OCI-LY1 (cell line): ENCODE results near the gene GDPD3.

ENCODE experiments used
- H2AFZ ChIP-seq: fragments of 200-600 bp; sonication (generic), shearing (Covaris generic); 2 replicates; pipeline ENCODE4 v1.6.0; 2014; ENCODE audit warnings: antibody characterized with exemption, mild to moderate bottlenecking, low read length
- H3F3A ChIP-seq: fragments of 200-600 bp; sonication (generic), shearing (Covaris generic); 2 replicates; pipeline ENCODE4 v1.6.0; 2014; ENCODE audit warnings: mild to moderate bottlenecking, antibody characterized with exemption, low read length, moderate library complexity; ENCODE audit not compliant: insufficient read depth
- H3K27ac ChIP-seq: fragments of 200-600 bp; sonication (generic); 2 replicates; pipeline ENCODE4 v1.5.1; 2014; ENCODE audit warnings: low read length, mixed run types, mild to moderate bottlenecking, low read depth; ENCODE audit not compliant: poor library complexity, severe bottlenecking
- H3K27me3 ChIP-seq: fragments of 200-600 bp; sonication (generic); 2 replicates; pipeline ENCODE4 v1.6.0; 2014; ENCODE audit warnings: antibody characterized with exemption, mild to moderate bottlenecking, low read length, moderate library complexity; ENCODE audit not compliant: insufficient read depth
- H3K36me3 ChIP-seq: fragments of 200-600 bp; sonication (generic); 2 replicates; pipeline ENCODE4 v1.6.1; 2014; ENCODE audit warnings: mild to moderate bottlenecking, antibody characterized with exemption, low read length, moderate library complexity, mixed read lengths; ENCODE audit not compliant: insufficient read depth
- H3K4me1 ChIP-seq: fragments of 200-600 bp; sonication (generic); 2 replicates; pipeline ENCODE4 v1.5.1; 2014; ENCODE audit warnings: mild to moderate bottlenecking, low read length, moderate library complexity; ENCODE audit not compliant: insufficient read depth, severe bottlenecking
- H3K4me2 ChIP-seq: fragments of 200-600 bp; sonication (generic), shearing (Covaris generic); 2 replicates; pipeline ENCODE4 v1.6.1; 2014; ENCODE audit warnings: low read length
- H3K4me3 ChIP-seq: fragments of 200-600 bp; sonication (generic); 2 replicates; pipeline ENCODE4 v1.5.1; 2014; ENCODE audit warnings: low read length, low read depth, mild to moderate bottlenecking, mixed read lengths; ENCODE audit not compliant: poor library complexity, severe bottlenecking
- H3K79me2 ChIP-seq: fragments of 200-600 bp; shearing (Covaris generic); 2 replicates; pipeline ENCODE4 v1.6.1; 2016; ENCODE audit warnings: mixed run types, low read length, mixed read lengths; ENCODE audit not compliant: insufficient read depth
- H3K9ac ChIP-seq: fragments of 200-600 bp; sonication (generic), shearing (Covaris generic); 2 replicates; pipeline ENCODE4 v1.6.1; 2014; ENCODE audit warnings: mild to moderate bottlenecking, low read length, mixed read lengths
- H3K9me2 ChIP-seq: fragments of 200-600 bp; sonication (generic), shearing (Covaris generic); 2 replicates; pipeline ENCODE4 v1.6.1; 2014; ENCODE audit warnings: low read depth, mild to moderate bottlenecking, low read length, mixed read lengths
- H3K9me3 ChIP-seq: fragments of 200-600 bp; shearing (Covaris generic); 2 replicates; pipeline ENCODE4 v1.6.1; 2014; ENCODE audit warnings: low read length, mixed read lengths
- H4K20me1 ChIP-seq: fragments of 200-600 bp; sonication (generic), shearing (Covaris generic); 2 replicates; pipeline ENCODE4 v1.6.0; 2016; ENCODE audit warnings: mild to moderate bottlenecking, low read length; ENCODE audit not compliant: insufficient read depth
- CTCF ChIP-seq: fragments of 200-600 bp; sonication (generic), shearing (Covaris generic); IDR thresholded peaks from 2 replicates; pipeline ENCODE4 v1.5.1; 2017; ENCODE audit warnings: mild to moderate bottlenecking, antibody characterized with exemption, low read length, moderate library complexity, mixed read lengths
- EZH2 ChIP-seq: fragments of 200-600 bp; sonication (generic), shearing (Covaris generic); IDR thresholded peaks from 2 replicates; pipeline ENCODE4 v1.8.0; 2017; ENCODE audit warnings: borderline replicate concordance, mixed run types, mild to moderate bottlenecking, antibody characterized with exemption, low read length, moderate library complexity, mixed read lengths

Gene GDPD3

GRCh38 chr16:30104090-30104489, 9.2 kb downstream of the GDPD3 start:
- Histone ChIP-seq H3F3A (no peaks in the 10 kb centered on the region), H3K4me3 (no peak overlapping the region), H3K9me3 (no peaks in the 10 kb centered on the region), H4K20me1 (no peaks in the 10 kb centered on the region), H3K9ac (no peak overlapping the region), H3K79me2 (no peaks in the 10 kb centered on the region), H3K27me3 (no peaks in the 10 kb centered on the region), H3K9me2 (no peaks in the 10 kb centered on the region), H3K4me1 (no peaks in the 10 kb centered on the region), H3K4me2 (no peak overlapping the region), H3K36me3 (peaks cover 22% of the 10 kb centered on the region), H2AFZ (no peak overlapping the region), H3K27ac (no peak overlapping the region)
- TF ChIP-seq CTCF (no peak), EZH2 (no peak)

- peak overlapping the region; percentile 70; the same call in 1 of the 2 replicates for H3K4me2 ChIP-seq
- peak overlapping the region; percentile 57; the same call in 1 of the 2 replicates for H3K9ac ChIP-seq
- H3K4me3 ChIP-seq, result peak overlapping the region; percentile 78
- H3K9me3 ChIP-seq, result peaks cover 22% of the 10 kb centered on the region
- peak overlapping the region; percentile 88 for H3K27ac ChIP-seq
- no peaks in the 10 kb centered on the region; the same call in 1 of the 2 replicates for H3F3A ChIP-seq
- H4K20me1 ChIP-seq, result no peaks in the 10 kb centered on the region
- H3K36me3 ChIP-seq, result peaks cover 17% of the 10 kb centered on the region; the same call in 1 of the 2 replicates
- H3K4me1 ChIP-seq, result peaks cover 41% of the 10 kb centered on the region
- H3K9me2 ChIP-seq, result no peaks in the 10 kb centered on the region
- TF ChIP-seq EZH2 (no peak), CTCF (no peak)
- no peak overlapping the region for H2AFZ ChIP-seq
- no peaks in the 10 kb centered on the region for H3K79me2 ChIP-seq
- H3K27me3 ChIP-seq, result no peaks in the 10 kb centered on the region
These were observed 16.3 kb downstream of the GDPD3 start for GRCh38 chr16:30096862-30097563.

- no peaks in the 10 kb centered on the region for H3K27me3 ChIP-seq
- peak within 1 kb of the TSS; percentile 90; the same call in 1 of the 2 replicates for H2AFZ ChIP-seq
- H3K79me2 ChIP-seq, result no peaks in the 10 kb centered on the region
- H3K36me3 ChIP-seq, result peaks cover 17% of the 10 kb centered on the region; the same call in 1 of the 2 replicates
- H3K9me3 ChIP-seq, result peaks cover 22% of the 10 kb centered on the region
- TF ChIP-seq EZH2, result no peak
- TF ChIP-seq CTCF, result no peak
- no peaks in the 10 kb centered on the region; the same call in 1 of the 2 replicates for H3F3A ChIP-seq
- H3K4me2 ChIP-seq, result peak within 1 kb of the TSS; percentile 99
- peak within 1 kb of the TSS; percentile 88 for H3K27ac ChIP-seq
- H3K9ac ChIP-seq, result peak within 1 kb of the TSS; percentile 90
- H3K9me2 ChIP-seq, result no peaks in the 10 kb centered on the region
- no peaks in the 10 kb centered on the region for H4K20me1 ChIP-seq
- peak within 1 kb of the TSS; percentile 78 for H3K4me3 ChIP-seq
- H3K4me1 ChIP-seq, result peaks cover 46% of the 10 kb centered on the region
These were observed 17.1 kb downstream of the GDPD3 start, which contains the start of gene YPEL3 for GRCh38 chr16:30096105-30096861. Gene YPEL3, minus strand, starts transcription at chr16:30096213. Its CDS starts 731 bp downstream, at chr16:30095482.
